Rectal smooth muscle tissue (tissue), 1 donor: ENCODE results near the gene SOX4.
A peak's percentile ranks its signal among the peaks of the same experiment; 100 is the strongest.

Experiments used
- H3K27ac ChIP-seq: one replicate; pipeline ENCODE4 v1.7.0; 2013; ENCODE audit warnings: low read depth, low read length, inconsistent platforms
- H3K27me3 ChIP-seq: one replicate; pipeline ENCODE4 v1.7.0; 2013; ENCODE audit warnings: low read length; ENCODE audit not compliant: control insufficient read depth, insufficient read depth
- H3K36me3 ChIP-seq: one replicate; pipeline ENCODE4 v1.7.0; 2013; ENCODE audit warnings: low read length; ENCODE audit not compliant: control insufficient read depth, insufficient read depth
- H3K4me1 ChIP-seq: one replicate; pipeline ENCODE4 v1.7.0; 2013; ENCODE audit warnings: low read length; ENCODE audit not compliant: control insufficient read depth, insufficient read depth
- H3K4me3 ChIP-seq: one replicate; pipeline ENCODE4 v1.7.0; 2013; ENCODE audit warnings: low read length
- H3K9ac ChIP-seq: one replicate; pipeline ENCODE4 v1.7.0; 2013; ENCODE audit warnings: low read length

Gene SOX4

DNA sequence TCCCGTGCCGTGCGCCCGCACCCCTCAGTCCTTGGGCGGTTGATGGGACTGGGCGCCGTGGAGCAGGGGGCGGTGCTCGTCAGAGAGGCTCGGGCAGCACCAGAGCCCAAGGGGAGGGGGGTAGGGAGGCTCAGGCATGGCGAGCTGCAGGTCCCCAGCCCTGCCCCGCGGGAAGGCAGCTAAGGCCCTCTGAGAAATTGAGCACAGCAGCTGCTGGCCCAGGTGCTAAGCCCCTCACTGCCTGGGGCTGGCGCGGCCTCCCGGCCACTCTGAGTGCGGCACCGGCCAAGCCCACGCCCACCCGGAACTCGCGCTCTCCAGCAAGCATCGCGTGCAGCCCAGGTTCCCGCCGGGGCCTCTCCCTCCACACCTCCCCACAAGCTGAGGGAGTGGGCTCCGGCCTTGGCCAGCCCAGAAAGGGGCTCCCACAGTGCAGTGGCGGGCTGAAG is 16.4 kb downstream of the SOX4 start:
- no peaks in the 10 kb centered on the region for H3K27me3 ChIP-seq
- peaks cover 11% of the 10 kb centered on the region for H3K4me1 ChIP-seq
- H3K4me3 ChIP-seq, result no peak overlapping the region
- no peak overlapping the region for H3K27ac ChIP-seq
- no peak overlapping the region for H3K9ac ChIP-seq
- no peaks in the 10 kb centered on the region for H3K36me3 ChIP-seq

DNA sequence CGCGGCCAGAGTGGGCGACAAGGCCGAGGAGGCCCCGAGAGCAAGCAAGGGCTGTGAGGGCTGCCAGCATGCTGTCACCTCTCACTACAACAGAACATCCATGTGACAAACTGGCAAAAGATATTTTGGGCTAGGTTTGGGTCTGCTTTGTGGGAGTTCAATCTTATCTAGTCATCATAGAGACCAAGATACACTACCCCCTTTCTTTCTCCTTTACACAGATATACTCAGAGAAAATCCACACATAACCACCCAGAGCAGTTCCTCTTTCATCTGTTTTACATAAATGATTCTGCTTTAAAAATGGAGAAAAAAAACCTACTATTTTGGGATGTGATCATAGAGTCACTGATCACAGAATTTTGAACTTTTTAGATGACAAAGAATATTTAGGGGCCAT is 16.8 kb downstream of the SOX4 start:
- H3K9ac ChIP-seq, result no peak overlapping the region
- H3K4me1 ChIP-seq, result peaks cover 11% of the 10 kb centered on the region
- H3K36me3 ChIP-seq, result no peaks in the 10 kb centered on the region
- H3K4me3 ChIP-seq, result no peak overlapping the region
- no peak overlapping the region for H3K27ac ChIP-seq
- H3K27me3 ChIP-seq, result no peaks in the 10 kb centered on the region

DNA sequence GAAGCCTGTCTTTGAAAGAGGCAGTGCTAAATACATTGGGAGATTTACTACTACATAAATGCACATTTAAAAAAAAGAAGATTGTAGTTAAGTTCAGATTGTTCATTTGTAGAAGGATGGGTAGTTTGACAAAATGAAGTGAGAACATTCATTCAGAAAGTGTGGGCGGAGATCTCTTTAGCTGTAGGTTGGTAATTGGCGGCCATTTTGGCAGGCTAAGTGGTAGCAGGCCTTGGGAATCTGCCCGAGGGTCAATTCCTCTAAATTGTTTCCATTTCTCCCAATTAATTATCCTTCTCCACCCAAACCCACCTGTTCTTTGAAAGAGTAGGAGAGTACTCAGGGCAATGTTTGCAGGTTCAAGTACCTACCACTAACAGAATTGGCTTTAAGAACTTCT is 17.9 kb downstream of the SOX4 start:
- Histone ChIP-seq H3K9ac (no peak overlapping the region), H3K36me3 (no peaks in the 10 kb centered on the region), H3K27ac (no peak overlapping the region), H3K27me3 (no peaks in the 10 kb centered on the region), H3K4me1 (peaks cover 11% of the 10 kb centered on the region), H3K4me3 (no peak overlapping the region)

DNA sequence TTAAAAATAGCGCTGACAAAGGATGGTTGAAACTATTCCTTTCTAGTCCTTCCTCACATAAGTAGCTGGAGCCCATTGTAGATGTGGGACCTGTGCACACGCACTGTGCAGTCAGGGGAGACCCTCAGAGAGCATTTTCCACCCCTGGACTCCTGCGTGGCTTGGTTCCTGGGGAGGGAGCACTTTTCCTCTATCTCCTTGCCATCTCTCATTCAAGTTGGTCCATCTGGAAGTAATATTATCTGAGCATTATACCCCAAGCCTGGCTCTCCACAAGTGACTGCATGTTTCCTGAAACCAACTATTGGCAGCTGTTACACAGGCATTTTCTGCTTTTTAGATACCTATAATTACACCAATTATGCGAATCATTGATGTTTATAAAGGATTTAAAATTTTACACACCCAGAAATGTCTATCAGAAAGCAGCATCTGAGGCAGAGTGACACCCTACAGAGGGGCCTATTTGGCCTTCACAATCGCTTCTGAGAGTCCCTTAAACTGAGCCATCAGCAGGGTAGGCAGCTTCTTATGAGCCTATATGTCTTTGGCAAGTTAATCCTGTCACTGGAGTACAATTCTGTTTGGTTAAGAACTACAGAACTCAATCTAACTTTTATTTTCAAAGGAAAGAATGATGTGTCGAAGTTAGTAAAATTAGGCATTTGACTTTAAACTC is 18.7 kb downstream of the SOX4 start:
- no peak overlapping the region for H3K27ac ChIP-seq
- H3K36me3 ChIP-seq, result no peaks in the 10 kb centered on the region
- peaks cover 11% of the 10 kb centered on the region for H3K4me1 ChIP-seq
- no peak overlapping the region for H3K4me3 ChIP-seq
- no peak overlapping the region for H3K9ac ChIP-seq
- H3K27me3 ChIP-seq, result no peaks in the 10 kb centered on the region

GRCh38 chr6:21613809-21614208 is 20.3 kb downstream of the SOX4 start:
- no peaks in the 10 kb centered on the region for H3K27me3 ChIP-seq
- H3K36me3 ChIP-seq, result no peaks in the 10 kb centered on the region
- peak overlapping the region; percentile 51 for H3K27ac ChIP-seq
- H3K4me3 ChIP-seq, result no peak overlapping the region
- H3K4me1 ChIP-seq, result peaks cover 11% of the 10 kb centered on the region
- no peak overlapping the region for H3K9ac ChIP-seq

DNA sequence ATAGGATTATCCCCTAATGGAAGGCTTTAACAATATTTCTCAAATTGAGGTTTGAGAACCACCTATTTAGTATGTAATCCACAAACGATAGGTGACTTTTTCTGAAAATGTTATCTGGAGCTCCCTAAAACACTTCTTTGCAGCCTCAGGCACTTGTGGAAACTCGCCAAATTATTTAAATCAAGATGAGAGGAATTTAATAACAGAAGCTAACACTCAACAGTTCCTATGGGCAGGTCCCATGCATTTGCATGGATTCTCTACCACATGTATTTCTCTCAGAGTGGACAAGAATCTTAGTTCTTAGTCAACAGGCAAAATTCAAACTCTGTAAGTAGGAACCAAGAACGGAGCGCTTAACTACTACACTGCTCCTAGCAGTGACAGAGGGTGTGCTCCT is 20.7 kb downstream of the SOX4 start:
- H3K4me3 ChIP-seq, result no peak overlapping the region
- H3K9ac ChIP-seq, result no peak overlapping the region
- peaks cover 11% of the 10 kb centered on the region for H3K4me1 ChIP-seq
- no peak overlapping the region for H3K27ac ChIP-seq
- H3K36me3 ChIP-seq, result no peaks in the 10 kb centered on the region
- no peaks in the 10 kb centered on the region for H3K27me3 ChIP-seq

DNA sequence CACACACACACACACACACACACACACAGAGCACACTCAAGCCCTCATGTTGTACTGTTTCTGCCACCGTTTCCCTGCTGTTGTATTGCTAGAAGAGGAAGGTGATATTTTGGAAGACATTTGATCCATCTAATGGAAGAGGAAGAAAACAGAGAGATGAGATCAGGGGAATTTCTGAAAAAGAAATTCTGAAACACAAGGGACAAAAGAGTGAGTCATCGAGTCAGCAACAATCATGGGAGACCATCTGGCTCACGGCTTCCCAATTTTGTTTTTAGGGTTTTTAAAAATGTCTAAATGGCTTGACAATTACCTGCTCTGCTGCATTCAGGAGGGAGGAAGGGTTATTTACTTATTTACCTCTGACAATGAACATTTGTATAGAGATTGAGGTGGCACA is 22.0 kb downstream of the SOX4 start:
- Histone ChIP-seq H3K36me3 (no peaks in the 10 kb centered on the region), H3K9ac (no peak overlapping the region), H3K27ac (no peak overlapping the region), H3K4me1 (peaks cover 11% of the 10 kb centered on the region), H3K27me3 (no peaks in the 10 kb centered on the region), H3K4me3 (no peak overlapping the region)

DNA sequence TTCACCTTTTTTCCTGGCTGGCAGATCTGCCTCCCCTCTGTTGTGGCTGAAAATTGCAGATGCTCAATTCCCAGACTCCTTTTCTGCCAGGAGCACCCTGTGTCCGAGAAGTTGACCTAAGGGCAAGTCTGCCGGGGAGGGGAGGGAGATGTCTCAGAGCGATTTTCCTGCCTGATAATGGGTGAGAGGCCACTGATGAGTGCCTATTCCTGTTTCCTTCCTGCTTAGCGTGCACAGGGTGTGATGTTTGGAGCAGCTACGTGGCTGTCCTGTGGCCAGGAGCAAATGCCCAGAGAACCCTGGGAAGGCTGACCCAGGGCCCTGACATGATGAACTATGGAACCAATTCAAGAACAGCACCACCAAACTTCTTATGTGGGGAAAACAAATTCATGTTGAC is 22.5 kb downstream of the SOX4 start:
- Histone ChIP-seq H3K27ac (no peak overlapping the region), H3K4me1 (peaks cover 11% of the 10 kb centered on the region), H3K36me3 (no peaks in the 10 kb centered on the region), H3K9ac (no peak overlapping the region), H3K4me3 (no peak overlapping the region), H3K27me3 (no peaks in the 10 kb centered on the region)

DNA sequence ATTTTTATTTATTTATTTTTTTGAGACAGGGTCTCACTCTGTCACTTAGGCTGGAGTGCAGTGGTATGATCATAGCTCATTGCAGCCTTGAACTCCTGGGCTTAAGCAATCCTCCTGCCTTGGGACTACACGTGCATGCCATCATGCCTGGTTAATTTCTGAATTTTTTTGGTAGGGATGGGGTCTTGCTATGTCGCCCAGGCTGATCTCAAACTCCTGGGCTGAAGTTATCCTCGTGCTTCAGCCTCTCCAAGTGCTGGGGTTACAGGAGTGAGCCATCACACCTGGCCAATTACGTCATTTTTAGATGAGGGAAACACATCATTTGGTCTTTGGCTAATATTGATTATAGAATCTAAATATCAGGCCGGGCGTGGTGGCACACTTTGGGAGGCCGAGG is 32.1 kb downstream of the SOX4 start:
- Histone ChIP-seq H3K27me3 (no peaks in the 10 kb centered on the region), H3K4me3 (no peak overlapping the region), H3K36me3 (no peaks in the 10 kb centered on the region), H3K27ac (no peak overlapping the region), H3K4me1 (no peaks in the 10 kb centered on the region), H3K9ac (no peak overlapping the region)

GRCh38 chr6:21626756-21627155 is 33.2 kb downstream of the SOX4 start:
- Histone ChIP-seq H3K27me3 (no peaks in the 10 kb centered on the region), H3K9ac (no peak overlapping the region), H3K4me3 (no peak overlapping the region), H3K4me1 (no peaks in the 10 kb centered on the region), H3K27ac (no peak overlapping the region), H3K36me3 (no peaks in the 10 kb centered on the region)

- Histone ChIP-seq H3K4me1 (no peaks in the 10 kb centered on the region), H3K27me3 (no peaks in the 10 kb centered on the region), H3K9ac (no peak overlapping the region), H3K27ac (no peak overlapping the region), H3K36me3 (no peaks in the 10 kb centered on the region), H3K4me3 (no peak overlapping the region)
Observed at GRCh38 chr6:21628160-21628559, 34.6 kb downstream of the SOX4 start.

DNA sequence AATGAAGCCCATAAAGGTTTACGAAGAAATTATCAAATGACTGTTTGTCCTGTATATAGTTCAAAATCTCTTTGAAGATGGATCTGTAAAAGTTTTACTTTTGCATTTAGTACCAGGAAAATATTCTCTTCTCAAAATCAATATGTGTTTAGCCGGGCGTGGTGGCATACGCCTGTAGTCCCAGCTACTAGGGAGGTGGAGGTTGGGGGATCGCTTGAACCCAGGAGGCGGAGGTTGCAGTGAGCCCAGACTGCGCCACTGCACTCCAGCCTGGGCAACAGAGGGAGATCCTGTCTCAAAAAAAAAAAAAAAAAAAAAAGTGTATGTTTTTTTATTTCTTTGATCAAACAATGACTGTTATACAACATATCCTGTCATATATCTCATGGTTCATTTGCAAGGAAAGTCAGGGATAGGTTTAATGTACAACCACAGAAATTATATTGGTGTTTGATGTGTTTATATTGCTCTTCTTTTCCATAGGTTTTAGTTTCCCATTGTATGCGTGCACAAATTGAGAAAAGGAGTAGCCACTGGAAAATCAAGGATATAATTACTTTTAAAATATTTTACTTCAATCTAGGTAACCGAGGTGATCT is 40.1 kb downstream of the SOX4 start:
- H3K27ac ChIP-seq, result no peak overlapping the region
- no peaks in the 10 kb centered on the region for H3K27me3 ChIP-seq
- no peak overlapping the region for H3K4me3 ChIP-seq
- no peaks in the 10 kb centered on the region for H3K4me1 ChIP-seq
- no peak overlapping the region for H3K9ac ChIP-seq
- no peaks in the 10 kb centered on the region for H3K36me3 ChIP-seq

DNA sequence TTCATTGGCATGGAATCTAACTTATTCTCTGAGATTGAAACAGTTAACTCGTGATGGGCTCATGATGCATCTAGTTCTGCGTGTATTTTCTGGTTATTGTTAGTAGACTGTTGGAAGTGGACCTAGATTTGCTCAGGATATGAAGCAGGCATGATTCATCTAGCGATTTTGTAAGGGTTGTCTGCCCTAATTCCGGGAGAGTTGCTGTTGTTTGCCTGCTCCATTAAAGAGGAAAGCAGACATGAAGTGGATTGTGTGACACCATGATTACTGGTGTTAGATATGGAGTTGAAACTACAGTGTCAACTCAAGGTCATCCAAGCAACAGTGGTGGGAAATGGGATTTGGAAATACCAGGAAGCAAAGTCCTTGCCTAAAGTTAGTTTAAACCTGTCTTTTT is 41.0 kb downstream of the SOX4 start:
- Histone ChIP-seq H3K4me3 (no peak overlapping the region), H3K36me3 (no peaks in the 10 kb centered on the region), H3K9ac (no peak overlapping the region), H3K27ac (no peak overlapping the region), H3K4me1 (no peaks in the 10 kb centered on the region), H3K27me3 (no peaks in the 10 kb centered on the region)
